Smooth muscle cell (in vitro differentiated cells): Measurements from ENCODE around the gene EMP1. TPM values are rescaled to one million over a fixed set of nuclear protein-coding genes. Genes with fewer than 3 reads are reported as not detected.

ENCODE experiments used
- DNase-seq: peaks from one replicate; lab custom pipeline; 2025; ENCODE audit not compliant: unreplicated experiment; lab: John Stamatoyannopoulos, UW
- H2AFZ ChIP-seq: fragments of 200-600 bp; sonication (generic); 2 replicates; pipeline ENCODE4 v1.6.0; 2016; ENCODE audit warnings: antibody characterized with exemption, low read depth, mild to moderate bottlenecking
- H3F3A ChIP-seq: fragments of 200-600 bp; sonication (generic); 2 replicates; pipeline ENCODE4 v1.6.0; 2017; ENCODE audit warnings: antibody characterized with exemption, low read depth
- H3K27ac ChIP-seq: fragments of 200-600 bp; sonication (generic); 2 replicates; pipeline ENCODE4 v1.5.1; 2016; ENCODE audit warnings: low read depth, mild to moderate bottlenecking
- H3K27me3 ChIP-seq: fragments of 200-600 bp; sonication (generic); 2 replicates; pipeline ENCODE4 v1.6.1; 2016; ENCODE audit warnings: low read depth, mild to moderate bottlenecking
- H3K36me3 ChIP-seq: fragments of 200-600 bp; sonication (generic); 2 replicates; pipeline ENCODE4 v1.5.1; 2016; ENCODE audit warnings: low read depth
- H3K4me1 ChIP-seq: fragments of 200-600 bp; sonication (generic); 2 replicates; pipeline ENCODE4 v1.5.1; 2016; ENCODE audit warnings: low read depth
- H3K4me2 ChIP-seq: fragments of 200-600 bp; sonication (generic); 2 replicates; pipeline ENCODE4 v1.6.0; 2016; ENCODE audit warnings: mild to moderate bottlenecking
- H3K4me3 ChIP-seq: fragments of 200-600 bp; sonication (generic); 2 replicates; pipeline ENCODE4 v1.5.1; 2016; ENCODE audit warnings: mild to moderate bottlenecking
- H3K79me2 ChIP-seq: fragments of 200-600 bp; sonication (generic); 2 replicates; pipeline ENCODE4 v1.6.0; 2016; ENCODE audit warnings: low read depth, mild to moderate bottlenecking
- H3K9ac ChIP-seq: fragments of 200-600 bp; sonication (generic); 2 replicates; pipeline ENCODE4 v1.6.0; 2016; ENCODE audit warnings: low read depth
- H3K9me3 ChIP-seq: fragments of 200-600 bp; sonication (generic); replicated peaks from 2 replicates; pipeline ENCODE4 v1.5.1; 2016; ENCODE audit warnings: low read depth
- H4K20me1 ChIP-seq: fragments of 200-600 bp; sonication (generic); 2 replicates; pipeline ENCODE4 v1.6.0; 2016; ENCODE audit warnings: low read depth
- WGBS: methylation state at CpG from one replicate; pipeline ENCODE4 v1.1.7; 2016; ENCODE audit warnings: low lambda C conversion rate; 5-methylcytosine and 5-hydroxymethylcytosine counted together
- polyA plus RNA-seq: library from polyadenylated mRNA; unstranded; fragments of >200 nt; fragmentation: Nextera tagmentation; extraction: Ambion mirVana; gene quantifications from 2 replicates; pipeline ENCODE4 v1.2.1, GENCODE V29; 2016
- total RNA-seq: library from RNA; depleted of rRNA; stranded (reverse); fragments of >200 nt; gene quantifications from 2 replicates; pipeline ENCODE4 v1.2.3, GENCODE V29; 2014
- TF ChIP-seq, protein P1 (sequence below): fragments of 200-600 bp; sonication (generic); IDR thresholded peaks from 2 replicates; pipeline ENCODE4 v1.5.1; 2017; ENCODE audit warnings: borderline replicate concordance, mild to moderate bottlenecking, antibody characterized with exemption; ENCODE audit not compliant: insufficient read depth, poor library complexity, severe bottlenecking

Gene EMP1
- total and polyA plus RNA-seq, 2 experiments from 2014 or later: 13.2 to 52.0 TPM

DNA sequence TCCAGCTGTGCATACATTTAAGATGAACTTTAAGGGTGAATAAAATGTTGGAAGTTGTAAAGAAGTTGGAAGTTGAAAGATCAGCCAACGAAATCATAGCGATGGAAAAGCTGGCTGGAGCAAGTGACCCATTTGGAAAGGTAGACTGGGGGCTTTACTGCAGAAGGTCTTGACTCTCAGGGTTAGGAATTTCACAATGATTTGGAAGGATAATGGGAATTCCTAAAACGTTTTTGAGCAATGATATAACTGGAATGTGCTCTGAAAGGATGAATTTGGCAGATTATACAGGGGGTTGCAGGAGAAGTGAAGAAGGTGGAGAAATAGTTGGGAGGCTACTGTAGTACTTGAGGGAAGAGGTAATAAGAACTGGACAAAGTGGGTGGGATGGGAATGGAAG, 27.4 kb downstream of the EMP1 start:
- H3K79me2 ChIP-seq: no peaks in the 10 kb centered on the region
- no peak overlapping the region for H3K4me2 ChIP-seq
- no peak overlapping the region for H3K27ac ChIP-seq
- no peak overlapping the region for H3K9ac ChIP-seq
- TF ChIP-seq, protein P1, sequence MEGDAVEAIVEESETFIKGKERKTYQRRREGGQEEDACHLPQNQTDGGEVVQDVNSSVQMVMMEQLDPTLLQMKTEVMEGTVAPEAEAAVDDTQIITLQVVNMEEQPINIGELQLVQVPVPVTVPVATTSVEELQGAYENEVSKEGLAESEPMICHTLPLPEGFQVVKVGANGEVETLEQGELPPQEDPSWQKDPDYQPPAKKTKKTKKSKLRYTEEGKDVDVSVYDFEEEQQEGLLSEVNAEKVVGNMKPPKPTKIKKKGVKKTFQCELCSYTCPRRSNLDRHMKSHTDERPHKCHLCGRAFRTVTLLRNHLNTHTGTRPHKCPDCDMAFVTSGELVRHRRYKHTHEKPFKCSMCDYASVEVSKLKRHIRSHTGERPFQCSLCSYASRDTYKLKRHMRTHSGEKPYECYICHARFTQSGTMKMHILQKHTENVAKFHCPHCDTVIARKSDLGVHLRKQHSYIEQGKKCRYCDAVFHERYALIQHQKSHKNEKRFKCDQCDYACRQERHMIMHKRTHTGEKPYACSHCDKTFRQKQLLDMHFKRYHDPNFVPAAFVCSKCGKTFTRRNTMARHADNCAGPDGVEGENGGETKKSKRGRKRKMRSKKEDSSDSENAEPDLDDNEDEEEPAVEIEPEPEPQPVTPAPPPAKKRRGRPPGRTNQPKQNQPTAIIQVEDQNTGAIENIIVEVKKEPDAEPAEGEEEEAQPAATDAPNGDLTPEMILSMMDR: no peak
- H4K20me1 ChIP-seq: no peaks in the 10 kb centered on the region
- no peaks in the 10 kb centered on the region for H3F3A ChIP-seq
- no peak overlapping the region for H2AFZ ChIP-seq
- no peak overlapping the region for H3K4me3 ChIP-seq
- H3K36me3 ChIP-seq: no peaks in the 10 kb centered on the region
- H3K4me1 ChIP-seq: no peaks in the 10 kb centered on the region
- 58% methylated on average over 3 of the region's 3 CpGs for WGBS
- DNase-seq: no peak
- H3K27me3 ChIP-seq: no peaks in the 10 kb centered on the region
- H3K9me3 ChIP-seq: no peaks in the 10 kb centered on the region

DNA sequence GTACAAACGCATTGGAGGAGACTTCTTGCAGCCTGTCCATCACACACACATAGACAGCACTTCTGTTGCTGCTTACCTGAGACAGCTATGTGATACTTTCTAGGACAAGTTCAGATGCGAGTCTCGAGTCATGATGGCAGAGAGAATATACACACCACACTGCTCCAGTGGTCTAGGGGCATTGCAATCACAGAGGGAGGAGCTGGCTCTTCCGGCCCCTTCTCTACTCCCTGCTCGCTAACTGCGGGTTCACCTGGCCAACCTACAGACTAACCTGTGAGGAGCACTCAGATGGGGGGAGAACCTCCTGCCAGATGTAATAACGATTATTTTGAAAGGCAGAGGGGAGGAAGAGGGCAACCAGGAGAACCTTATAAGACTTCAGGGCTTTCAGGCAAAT, 30.7 kb downstream of the EMP1 start:
- H3K4me1 ChIP-seq: no peaks in the 10 kb centered on the region
- TF ChIP-seq, protein P1: no peak
- H3K79me2 ChIP-seq: no peaks in the 10 kb centered on the region
- no peaks in the 10 kb centered on the region for H3K36me3 ChIP-seq
- no peaks in the 10 kb centered on the region for H3K9me3 ChIP-seq
- H2AFZ ChIP-seq: no peak overlapping the region
- no peaks in the 10 kb centered on the region for H4K20me1 ChIP-seq
- H3K27me3 ChIP-seq: no peaks in the 10 kb centered on the region
- no peak for DNase-seq
- H3K27ac ChIP-seq: no peak overlapping the region
- H3K4me2 ChIP-seq: no peak overlapping the region
- no peak overlapping the region for H3K4me3 ChIP-seq
- H3K9ac ChIP-seq: no peak overlapping the region
- H3F3A ChIP-seq: no peaks in the 10 kb centered on the region
- 84% methylated on average over 7 of the region's 7 CpGs for WGBS

DNA sequence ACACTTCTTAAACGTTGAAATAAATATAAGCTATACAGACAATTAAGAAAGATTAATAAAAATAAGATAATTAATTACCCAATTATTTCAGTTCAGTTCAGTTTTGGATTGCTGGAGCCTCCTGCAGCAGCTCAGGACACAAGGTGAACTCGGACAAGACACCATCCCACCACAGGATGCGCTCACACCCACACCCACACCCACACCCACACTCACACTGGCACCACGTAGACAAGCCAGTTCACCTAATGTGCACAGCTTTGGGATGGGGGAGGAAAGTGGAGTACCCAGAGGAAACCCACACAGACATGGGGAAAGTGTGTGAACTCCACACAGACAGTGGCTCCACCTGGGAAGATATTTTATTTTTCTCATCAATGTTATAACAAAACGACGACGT, 32.1 kb downstream of the EMP1 start:
- H3K4me3 ChIP-seq: no peak overlapping the region
- H3K4me1 ChIP-seq: no peaks in the 10 kb centered on the region
- DNase-seq: no peak
- no peaks in the 10 kb centered on the region for H3K36me3 ChIP-seq
- no peaks in the 10 kb centered on the region for H4K20me1 ChIP-seq
- no peak overlapping the region for H3K4me2 ChIP-seq
- H2AFZ ChIP-seq: no peak overlapping the region
- no peak overlapping the region for H3K27ac ChIP-seq
- TF ChIP-seq, protein P1: no peak
- no peaks in the 10 kb centered on the region for H3F3A ChIP-seq
- no peaks in the 10 kb centered on the region for H3K79me2 ChIP-seq
- 91% methylated on average over 7 of the region's 7 CpGs for WGBS
- no peaks in the 10 kb centered on the region for H3K9me3 ChIP-seq
- H3K27me3 ChIP-seq: no peaks in the 10 kb centered on the region
- H3K9ac ChIP-seq: no peak overlapping the region

DNA sequence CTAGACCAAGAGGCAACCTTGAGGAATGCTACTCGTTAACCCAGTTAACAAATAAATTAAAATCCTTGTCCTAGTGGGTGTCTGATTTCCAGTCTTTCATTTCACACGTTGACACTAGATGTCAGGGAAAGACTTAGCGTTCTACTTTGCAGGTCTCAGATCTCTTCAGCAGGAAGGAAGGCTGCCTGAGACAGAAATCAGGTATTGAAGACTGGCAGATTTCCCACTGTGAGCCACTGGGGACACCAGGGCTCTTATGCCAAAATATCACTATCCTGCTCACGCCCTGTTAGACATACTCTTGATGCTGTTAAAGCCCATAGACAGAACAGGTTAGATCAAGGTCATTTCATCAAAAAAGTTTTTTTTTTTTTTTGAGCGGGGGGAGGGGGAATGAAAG, 33.0 kb downstream of the EMP1 start:
- 82% methylated on average over 5 of the region's 5 CpGs for WGBS
- Histone ChIP-seq H3K4me2 (no peak overlapping the region), H3K4me3 (no peak overlapping the region)

More for the DNA sequence above, 33.0 kb downstream of the EMP1 start:
- Histone ChIP-seq H4K20me1 (no peaks in the 10 kb centered on the region), H3K4me1 (no peaks in the 10 kb centered on the region), H3K79me2 (no peaks in the 10 kb centered on the region), H3K27me3 (no peaks in the 10 kb centered on the region), H3K36me3 (no peaks in the 10 kb centered on the region), H3K27ac (no peak overlapping the region), H2AFZ (no peak overlapping the region), H3K9me3 (no peaks in the 10 kb centered on the region), H3F3A (no peaks in the 10 kb centered on the region), H3K9ac (no peak overlapping the region)
- no peak for DNase-seq
- TF ChIP-seq, protein P1: no peak
